Stimulated activated CD8-positive, alpha-beta memory T cell treated with anti-CD3 and anti-CD28 coated beads, Interleukin-2, amount 100 ng/mL, for 48 hours (primary cell): ENCODE data around the gene DAPK3.
A peak's percentile ranks its signal among the peaks of the same experiment; 100 is the strongest.
"Not testable (repeated sequence)": the region's sequence is repeated elsewhere in the genome, so short reads cannot be mapped to it uniquely, and the experiment has no call there.

Experiments
- DNase-seq, 2 donors: peaks; one replicate each; pipeline ENCODE4 v3.0.0-alpha.2; 2020; ENCODE audit warnings: low read depth in 2 of 2

The DAPK3 gene

GRCh38 chr19:4005436-4005835, 34.5 kb upstream of the DAPK3 start:
- DNase-seq = not testable (repeated sequence)

- DNase-seq = not testable (repeated sequence)
Observed at GRCh38 chr19:4000798-4001197, 29.9 kb upstream of the DAPK3 start.

- DNase-seq = not testable (repeated sequence)
Observed at GRCh38 chr19:3998667-3999412, 27.9 kb upstream of the DAPK3 start.

- DNase-seq = no peak
Observed at GRCh38 chr19:3995607-3996006, 24.7 kb upstream of the DAPK3 start.

- DNase-seq = no peak
Observed at GRCh38 chr19:3990815-3991117, 19.9 kb upstream of the DAPK3 start.

GRCh38 chr19:3987619-3988371, 16.9 kb upstream of the DAPK3 start:
- DNase-seq = peak; percentile 84

- DNase-seq = no peak
Observed at GRCh38 chr19:3986260-3987041, 15.6 kb upstream of the DAPK3 start.

GRCh38 chr19:3985643-3986259, 14.9 kb upstream of the DAPK3 start:
- no peak for DNase-seq

GRCh38 chr19:3984908-3985642, 14.2 kb upstream of the DAPK3 start, which contains the start of gene EEF2:
EEF2 (minus strand) TSS chr19:3985463; CDS start chr19:3985380, 83 bp downstream.
- DNase-seq = peak; percentile 83 to 84

GRCh38 chr19:3984584-3984907, 13.6 kb upstream of the DAPK3 start:
- no peak for DNase-seq

- no peak for DNase-seq
Observed at GRCh38 chr19:3983936-3984583, 13.2 kb upstream of the DAPK3 start.

GRCh38 chr19:3983542-3983914, 12.6 kb upstream of the DAPK3 start:
- no peak for DNase-seq

- no peak for DNase-seq
Observed at GRCh38 chr19:3982701-3983541, 12.0 kb upstream of the DAPK3 start.

GRCh38 chr19:3981736-3982681, 11.1 kb upstream of the DAPK3 start:
- no peak for DNase-seq

GRCh38 chr19:3981373-3981735, 10.5 kb upstream of the DAPK3 start:
- no peak for DNase-seq

- no peak for DNase-seq
Observed at GRCh38 chr19:3980353-3981251, 9.7 kb upstream of the DAPK3 start.

GRCh38 chr19:3979674-3980352, 8.9 kb upstream of the DAPK3 start:
- DNase-seq = no peak
